Prostate gland (tissue), 2 donors: Measurements from ENCODE around the gene RTF2. TPM values are rescaled to one million over a fixed set of nuclear protein-coding genes. Genes with fewer than 3 reads are reported as not detected.

ENCODE experiments used
- DNase-seq: peaks from one replicate; pipeline ENCODE4 v3.0.0-alpha.2; 2019; ENCODE audit warnings: low spot score
- H3K27ac ChIP-seq, 2 donors: fragments of 200-600 bp; sonication (generic); 2 replicates each; pipeline ENCODE4 v1.5.1; 2017 to 2019
- H3K27me3 ChIP-seq: fragments of 200-600 bp; sonication (generic); replicated peaks from 2 replicates; pipeline ENCODE4 v1.5.1; 2019; ENCODE audit not compliant: insufficient read depth
- H3K36me3 ChIP-seq, 2 donors: fragments of 200-600 bp; sonication (generic); 1 replicate in 1 of 2; 2 replicates in 1 of 2; pipeline versions ENCODE4 v1.5.1 to v1.8.1; 2017 to 2019
- H3K4me1 ChIP-seq: fragments of 200-600 bp; sonication (generic); replicated peaks from 2 replicates; pipeline ENCODE4 v1.5.1; 2019
- H3K4me3 ChIP-seq, 2 donors: fragments of 200-600 bp; sonication (generic); 2 replicates each; pipeline ENCODE4 v1.5.1; 2017 to 2019
- H3K9me3 ChIP-seq: fragments of 200-600 bp; sonication (generic); 2 replicates; pipeline ENCODE4 v1.5.1; 2017
- CTCF ChIP-seq, 4 experiments: fragments of 200-600 bp in 2 of 4; fragments of 450-650 bp in 2 of 4; sonication (generic) in 2 of 4; IDR thresholded peaks; 1 replicate in 3 of 4; 2 replicates in 1 of 4; pipeline ENCODE4 v1.5.1; 2016 to 2019; ENCODE audit warnings: antibody characterized with exemption in 4 of 4, mild to moderate bottlenecking in 2 of 4, moderate library complexity in 2 of 4
- POLR2A ChIP-seq: fragments of 450-650 bp; IDR thresholded peaks from one replicate; pipeline ENCODE4 v1.6.1; 2016; ENCODE audit warnings: antibody characterized with exemption, mild to moderate bottlenecking
- POLR2AphosphoS5 ChIP-seq: sonication (generic); formaldehyde crosslinking; IDR thresholded peaks from one replicate; pipeline ENCODE4 v1.6.1; 2017; ENCODE audit warnings: antibody characterized with exemption
- WGBS: methylation state at CpG from one replicate; pipeline ENCODE4 v1.1.5; 2018; 5-methylcytosine and 5-hydroxymethylcytosine counted together
- intact Hi-C: fragments of 100-400 bp; cut with DNase I; formaldehyde crosslinking; loops from one replicate; pipeline ENCODE4 v1.14.2; 2022
- total RNA-seq, 2 donors: library from RNA; depleted of rRNA; stranded (reverse); fragments of >200 nt; gene quantifications; one replicate each; pipeline ENCODE4 v1.1.0, GENCODE V29; 2016

Gene RTF2
- total RNA-seq, 2 donors from 2014 or later: 71.3 to 81.7 TPM

DNA sequence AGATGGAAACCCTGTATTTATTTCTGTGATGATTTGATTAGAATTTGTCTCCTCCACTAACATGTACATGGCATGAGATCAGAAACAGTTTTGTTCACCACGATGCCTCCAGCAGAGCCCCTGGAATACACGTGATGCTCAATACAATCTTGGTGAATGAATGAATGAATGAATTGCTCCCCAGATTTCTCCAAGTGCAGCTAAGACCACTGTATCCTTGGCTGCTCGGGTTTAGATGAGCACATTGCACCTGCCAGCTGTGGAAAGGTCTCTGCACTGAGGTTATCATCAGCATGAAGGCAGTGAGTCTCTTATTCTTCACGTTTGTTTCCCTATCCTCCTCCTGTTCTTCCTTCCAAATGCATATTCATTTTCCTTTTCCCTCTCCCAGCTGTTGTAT lies 38.5 kb upstream of the RTF2 start:
- Histone ChIP-seq H3K27me3 (no peaks in the 10 kb centered on the region), H3K36me3 (no peaks in the 10 kb centered on the region), H3K4me1 (no peaks in the 10 kb centered on the region), H3K4me3 (no peak overlapping the region), H3K27ac (no peak overlapping the region), H3K9me3 (no peaks in the 10 kb centered on the region)
- intact Hi-C loops: no loop called here
- no peak for DNase-seq
- TF ChIP-seq POLR2A: no peak
- TF ChIP-seq POLR2AphosphoS5: no peak
- WGBS: 64% methylated on average over 4 of the region's 4 CpGs

- Histone ChIP-seq H3K9me3 (no peaks in the 10 kb centered on the region), H3K4me1 (no peaks in the 10 kb centered on the region), H3K27ac (no peak overlapping the region), H3K4me3 (no peak overlapping the region), H3K36me3 (no peaks in the 10 kb centered on the region), H3K27me3 (no peaks in the 10 kb centered on the region)
- TF ChIP-seq POLR2AphosphoS5 (no peak), POLR2A (no peak), CTCF (IDR thresholded peaks at IDR 0.05) (no peak)
- 61% methylated on average over 4 of the region's 4 CpGs for WGBS
- no peak for DNase-seq
- intact Hi-C loops: no loop called here
Observed at GRCh38 chr20:56430461-56430860, 38.0 kb upstream of the RTF2 start.

DNA sequence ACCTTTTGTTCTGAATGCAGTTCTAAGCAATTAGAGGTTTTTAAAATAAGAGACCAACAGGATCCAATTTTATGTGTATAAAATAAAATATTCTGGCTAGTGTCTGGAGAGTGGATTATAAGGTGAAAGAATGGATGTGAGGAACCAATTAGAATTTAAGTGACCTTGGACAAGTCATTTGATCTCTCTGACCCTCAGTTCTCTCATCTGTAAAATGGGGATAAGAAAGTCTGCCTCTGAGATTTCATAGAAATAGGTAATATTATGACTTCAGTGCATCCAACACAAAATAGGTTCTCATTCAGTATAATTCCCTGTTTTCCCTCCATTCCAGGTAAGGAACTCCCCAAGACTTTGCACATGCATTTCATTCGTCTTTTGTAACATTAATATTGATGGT lies 37.5 kb upstream of the RTF2 start:
- no peaks in the 10 kb centered on the region for H3K36me3 ChIP-seq
- no peak overlapping the region for H3K4me3 ChIP-seq
- 89% methylated on average over 1 of the region's 1 CpG for WGBS
- no peaks in the 10 kb centered on the region for H3K27me3 ChIP-seq
- H3K4me1 ChIP-seq: no peaks in the 10 kb centered on the region
- no peak for DNase-seq
- H3K9me3 ChIP-seq: no peaks in the 10 kb centered on the region
- no peak for TF ChIP-seq POLR2AphosphoS5
- TF ChIP-seq POLR2A: no peak
- intact Hi-C loops: no loop called here
- H3K27ac ChIP-seq: no peak overlapping the region

DNA sequence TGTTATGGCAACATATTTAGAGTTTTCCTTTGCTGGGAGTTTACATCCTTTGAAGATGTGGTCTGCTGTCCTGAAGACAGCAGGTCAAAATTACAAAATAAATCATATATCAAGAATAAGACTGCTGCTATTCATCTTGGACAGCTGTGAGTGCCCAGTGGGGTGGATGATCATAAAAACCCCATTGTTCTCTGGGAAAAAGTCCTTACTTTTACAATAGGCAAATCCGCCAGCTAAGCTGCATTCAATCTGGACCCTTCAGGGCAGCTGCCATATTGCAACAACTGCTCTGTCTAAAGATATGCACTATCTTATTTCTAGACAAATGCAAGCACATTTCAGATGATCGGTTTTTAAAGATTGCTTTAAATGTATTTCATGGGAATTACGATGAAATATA lies 37.0 kb upstream of the RTF2 start:
- no peaks in the 10 kb centered on the region for H3K27me3 ChIP-seq
- DNase-seq: no peak
- intact Hi-C loops: no loop called here
- H3K9me3 ChIP-seq: no peaks in the 10 kb centered on the region
- TF ChIP-seq CTCF (IDR thresholded peaks at IDR 0.05): no peak
- no peak for TF ChIP-seq POLR2AphosphoS5
- TF ChIP-seq POLR2A: no peak
- no peak overlapping the region for H3K4me3 ChIP-seq
- 84% methylated on average over 3 of the region's 3 CpGs for WGBS
- H3K4me1 ChIP-seq: no peaks in the 10 kb centered on the region
- no peak overlapping the region for H3K27ac ChIP-seq
- no peaks in the 10 kb centered on the region for H3K36me3 ChIP-seq

GRCh38 chr20:56433221-56433879 lies 35.1 kb upstream of the RTF2 start:
- Histone ChIP-seq H3K9me3 (no peaks in the 10 kb centered on the region), H3K27ac (no peak overlapping the region), H3K4me3 (no peak overlapping the region), H3K4me1 (no peaks in the 10 kb centered on the region), H3K36me3 (no peaks in the 10 kb centered on the region), H3K27me3 (no peaks in the 10 kb centered on the region)
- intact Hi-C loops: no loop called here
- 41% methylated on average over 3 of the region's 3 CpGs for WGBS
- DNase-seq: no peak
- TF ChIP-seq POLR2A: no peak
- no peak for TF ChIP-seq POLR2AphosphoS5
- TF ChIP-seq CTCF (IDR thresholded peaks at IDR 0.05): no peak

- intact Hi-C loops: no loop called here
- H3K36me3 ChIP-seq: no peaks in the 10 kb centered on the region
- no peak for TF ChIP-seq POLR2AphosphoS5
- TF ChIP-seq POLR2A: no peak
- no peak for TF ChIP-seq CTCF (IDR thresholded peaks at IDR 0.05)
- 46% methylated on average over 6 of the region's 6 CpGs for whole genome bisulfite sequencing
- no peaks in the 10 kb centered on the region for H3K4me1 ChIP-seq
- H3K27me3 ChIP-seq: no peaks in the 10 kb centered on the region
- H3K9me3 ChIP-seq: no peaks in the 10 kb centered on the region
- no peak overlapping the region for H3K27ac ChIP-seq
- H3K4me3 ChIP-seq: no peak overlapping the region
- DNase-seq: no peak
Observed at GRCh38 chr20:56433880-56434255, 34.6 kb upstream of the RTF2 start.
